Measurements from ENCODE around the gene RANBP3L.

DNA sequence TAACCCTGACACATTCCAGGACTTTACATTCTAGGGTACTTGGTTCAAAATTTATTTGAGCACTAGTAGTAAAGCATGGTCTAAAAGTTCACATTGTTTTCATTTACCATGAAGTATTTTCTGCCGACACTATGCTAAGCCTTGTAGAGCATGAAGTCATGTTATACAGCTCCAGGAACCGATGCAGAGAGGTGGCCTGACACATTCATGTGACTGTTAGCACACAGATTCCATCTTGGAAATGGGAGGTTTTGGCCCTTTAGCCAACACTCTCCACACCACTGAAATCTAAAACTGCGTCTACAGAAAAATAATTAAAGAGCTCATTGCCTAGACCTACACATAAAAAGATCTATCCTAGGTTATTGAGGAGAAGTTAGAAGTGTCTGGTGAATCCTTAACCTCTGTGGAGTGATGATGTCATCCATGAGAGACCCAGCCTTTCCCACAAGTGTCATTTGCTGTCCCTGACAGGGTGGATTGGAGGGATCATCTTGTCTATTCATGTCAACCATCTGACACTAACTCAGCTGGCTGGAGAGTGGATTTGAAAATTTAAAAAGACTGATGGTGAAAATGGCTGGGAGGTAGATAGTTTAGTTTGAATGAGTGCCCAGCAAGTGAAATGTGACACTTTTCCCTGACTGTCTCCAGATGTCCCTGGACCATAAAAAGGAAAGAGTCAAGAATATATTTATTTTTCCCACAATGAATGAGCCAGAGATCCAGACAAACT, 1.3 kb downstream of the RANBP3L start:
- no peak for TF ChIP-seq TAF1 (IDR thresholded peaks at IDR 0.05; ENCODE audit: low read depth, low read length)
- no peak for TF ChIP-seq SPI1 (IDR thresholded peaks at IDR 0.05; ENCODE audit: low read depth, low read length)
- TF ChIP-seq POLR2AphosphoS5 (IDR thresholded peaks at IDR 0.05; ENCODE audit: low read depth, low read length) = no peak

Measured in GM12891 (cell line).